Panc1 (cell line): Measurements from ENCODE around the gene RPS6KA6. TPM values are rescaled to one million over a fixed set of nuclear protein-coding genes. Genes with fewer than 3 reads are reported as not detected.

ENCODE experiments used
- ATAC-seq: fragments of 200-7000 bp; cut with Tn5 transposase; 2 replicates; pipeline ENCODE4 v1.9.1; 2020; ENCODE audit warnings: mild to moderate bottlenecking, moderate library complexity
- BruUV-seq: library from RNA; stranded (reverse); fragments of 400-500 nt; replicated peaks from 2 replicates; lab custom pipeline; 2021; lab: Mats Ljungman, UMichigan
- CTCF ChIA-PET: fragments of 300-600 bp; sonication (Branson Sonifier 250); formaldehyde crosslinking; loops from one replicate; lab custom pipeline; 2022; ENCODE audit warnings: antibody characterized with exemption; lab: Charles Lee
- POLR2A ChIA-PET: fragments of 300-600 bp; sonication (Branson Sonifier 250); formaldehyde crosslinking; loops from one replicate; lab custom pipeline; 2022; ENCODE audit warnings: antibody characterized with exemption; lab: Charles Lee
- DNase-seq: peaks from one replicate; pipeline ENCODE4 v3.0.0-alpha.2; 2010; ENCODE audit warnings: low read depth, low spot score
- H3K27ac ChIP-seq: 2 replicates; pipeline ENCODE4 v1.5.1; 2011; ENCODE audit warnings: mild to moderate bottlenecking, low read length, inconsistent platforms
- H3K27me3 ChIP-seq: fragments of 200-500 bp; sonication (Bioruptor generic); 2 replicates; pipeline ENCODE4 v1.6.0; 2014; ENCODE audit warnings: low read length, inconsistent platforms; ENCODE audit not compliant: control insufficient read depth, insufficient read depth
- H3K36me3 ChIP-seq: fragments of 200-500 bp; sonication (Bioruptor generic); 2 replicates; pipeline ENCODE4 v1.5.1; 2014; ENCODE audit warnings: inconsistent platforms, mild to moderate bottlenecking, low read length, moderate library complexity; ENCODE audit not compliant: control insufficient read depth, insufficient read depth
- H3K4me1 ChIP-seq: 2 replicates; pipeline ENCODE4 v1.5.1; 2011; ENCODE audit warnings: inconsistent platforms, mild to moderate bottlenecking, low read length, moderate library complexity; ENCODE audit not compliant: control insufficient read depth, insufficient read depth
- H3K4me3 ChIP-seq, 2 experiments: 2 replicates each; pipeline ENCODE4 v1.5.1; 2011 to 2012; ENCODE audit warnings: low read depth in 2 of 2, low read length in 2 of 2, mild to moderate bottlenecking in 2 of 2, inconsistent platforms in 1 of 2, moderate library complexity in 1 of 2
- H3K9me3 ChIP-seq: fragments of 200-500 bp; sonication (Bioruptor generic); 2 replicates; pipeline ENCODE4 v1.5.1; 2014; ENCODE audit warnings: low read depth, mild to moderate bottlenecking, inconsistent platforms, low read length, moderate library complexity; ENCODE audit not compliant: control insufficient read depth, insufficient read depth
- CTCF ChIP-seq: fragments of 450-650 bp; IDR thresholded peaks from 2 replicates; pipeline ENCODE4 v1.5.1; 2017; ENCODE audit warnings: mild to moderate bottlenecking
- POLR2AphosphoS5 ChIP-seq: IDR thresholded peaks from 2 replicates; pipeline ENCODE4 v1.6.1; 2012; ENCODE audit warnings: mild to moderate bottlenecking, low read depth, low read length, moderate library complexity
- SIN3A ChIP-seq: IDR thresholded peaks from 2 replicates; pipeline ENCODE4 v1.6.1; 2012; ENCODE audit warnings: low read depth, mild to moderate bottlenecking, low read length, moderate library complexity, borderline replicate concordance; ENCODE audit not compliant: insufficient read depth
- TCF7L2 ChIP-seq: IDR thresholded peaks from 2 replicates; pipeline ENCODE4 v1.6.1; 2011; ENCODE audit warnings: mild to moderate bottlenecking, low read depth, low read length, inconsistent platforms
- in situ Hi-C: cut with HindIII; loops from 2 replicates; pipeline ENCODE4 v1.10.0; 2016; ENCODE audit warnings: low sequenced_read_pairs, low pct_unique_long_range_greater_than_20kb
- intact Hi-C: fragments of 100-400 bp; cut with micrococcal nuclease; formaldehyde crosslinking; loops from one replicate; pipeline ENCODE4 v1.10.0; 2022; ENCODE audit not compliant: unreplicated experiment
- total RNA-seq: library from RNA; stranded (reverse); gene quantifications from one replicate; pipeline ENCODE4 v1.2.1, GENCODE V29; 2021; ENCODE audit not compliant: unreplicated experiment
- TF ChIP-seq, protein P1 (sequence below), 2 experiments: IDR thresholded peaks; 2 replicates each; pipeline ENCODE4 v1.6.1; 2011 to 2012; ENCODE audit warnings: low read depth in 2 of 2, control low read depth in 1 of 2, low read length in 1 of 2, mild to moderate bottlenecking in 1 of 2, moderate library complexity in 1 of 2; ENCODE audit not compliant: insufficient read depth in 1 of 2

RPS6KA6 gene
- total RNA-seq, 1 experiment from 2014 or later, result 0.05 TPM

GRCh38 chrX:84218726-84219125, 30.7 kb upstream of the RPS6KA6 start:
- no peaks in the 10 kb centered on the region for H3K27me3 ChIP-seq
- ChIA-PET CTCF (no interaction called here), POLR2A (no interaction called here)
- intact Hi-C loops (no loop called here), in situ Hi-C loops (no loop called here)
- ATAC-seq (no peak), DNase-seq (no peak)
- BruUV-seq, result no TSS peak
- H3K9me3 ChIP-seq, result no peaks in the 10 kb centered on the region
- H3K4me3 ChIP-seq, result no peak overlapping the region
- no peaks in the 10 kb centered on the region for H3K4me1 ChIP-seq
- no peaks in the 10 kb centered on the region for H3K36me3 ChIP-seq
- TF ChIP-seq CTCF, result no peak
- no peak for TF ChIP-seq TCF7L2
- TF ChIP-seq, protein P1, sequence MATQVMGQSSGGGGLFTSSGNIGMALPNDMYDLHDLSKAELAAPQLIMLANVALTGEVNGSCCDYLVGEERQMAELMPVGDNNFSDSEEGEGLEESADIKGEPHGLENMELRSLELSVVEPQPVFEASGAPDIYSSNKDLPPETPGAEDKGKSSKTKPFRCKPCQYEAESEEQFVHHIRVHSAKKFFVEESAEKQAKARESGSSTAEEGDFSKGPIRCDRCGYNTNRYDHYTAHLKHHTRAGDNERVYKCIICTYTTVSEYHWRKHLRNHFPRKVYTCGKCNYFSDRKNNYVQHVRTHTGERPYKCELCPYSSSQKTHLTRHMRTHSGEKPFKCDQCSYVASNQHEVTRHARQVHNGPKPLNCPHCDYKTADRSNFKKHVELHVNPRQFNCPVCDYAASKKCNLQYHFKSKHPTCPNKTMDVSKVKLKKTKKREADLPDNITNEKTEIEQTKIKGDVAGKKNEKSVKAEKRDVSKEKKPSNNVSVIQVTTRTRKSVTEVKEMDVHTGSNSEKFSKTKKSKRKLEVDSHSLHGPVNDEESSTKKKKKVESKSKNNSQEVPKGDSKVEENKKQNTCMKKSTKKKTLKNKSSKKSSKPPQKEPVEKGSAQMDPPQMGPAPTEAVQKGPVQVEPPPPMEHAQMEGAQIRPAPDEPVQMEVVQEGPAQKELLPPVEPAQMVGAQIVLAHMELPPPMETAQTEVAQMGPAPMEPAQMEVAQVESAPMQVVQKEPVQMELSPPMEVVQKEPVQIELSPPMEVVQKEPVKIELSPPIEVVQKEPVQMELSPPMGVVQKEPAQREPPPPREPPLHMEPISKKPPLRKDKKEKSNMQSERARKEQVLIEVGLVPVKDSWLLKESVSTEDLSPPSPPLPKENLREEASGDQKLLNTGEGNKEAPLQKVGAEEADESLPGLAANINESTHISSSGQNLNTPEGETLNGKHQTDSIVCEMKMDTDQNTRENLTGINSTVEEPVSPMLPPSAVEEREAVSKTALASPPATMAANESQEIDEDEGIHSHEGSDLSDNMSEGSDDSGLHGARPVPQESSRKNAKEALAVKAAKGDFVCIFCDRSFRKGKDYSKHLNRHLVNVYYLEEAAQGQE (IDR thresholded peaks at IDR 0.05; ENCODE audit: insufficient read depth in 1 of 2, low read depth in 2 of 2, low read length in 1 of 2), result no peak
- H3K27ac ChIP-seq, result no peak overlapping the region

GRCh38 chrX:84216881-84217280, 28.9 kb upstream of the RPS6KA6 start:
- no TSS peak for BruUV-seq
- H3K36me3 ChIP-seq, result no peaks in the 10 kb centered on the region
- no peak overlapping the region for H3K27ac ChIP-seq
- CTCF ChIA-PET, result no interaction called here
- H3K4me1 ChIP-seq, result no peaks in the 10 kb centered on the region
- intact Hi-C loops (no loop called here), in situ Hi-C loops (no loop called here)
- TF ChIP-seq, protein P1 (IDR thresholded peaks at IDR 0.05; ENCODE audit: insufficient read depth in 1 of 2, low read depth in 2 of 2, low read length in 1 of 2), result no peak
- TF ChIP-seq CTCF, result no peak
- no peak for TF ChIP-seq POLR2AphosphoS5
- TF ChIP-seq SIN3A, result no peak
- no peak for TF ChIP-seq TCF7L2
- ATAC-seq, result no peak
- H3K9me3 ChIP-seq, result no peaks in the 10 kb centered on the region
- DNase-seq, result no peak
- H3K4me3 ChIP-seq, result no peak overlapping the region
- no peaks in the 10 kb centered on the region for H3K27me3 ChIP-seq
- POLR2A ChIA-PET, result no interaction called here
